GM18508 (cell line): ENCODE measurements around the gene ETS1.

ENCODE experiments used
- ATAC-seq: cut with Tn5 transposase; IDR thresholded peaks from one replicate; pipeline ENCODE4 v1.9.1; 2021; ENCODE audit warnings: moderate number of reproducible peaks; ENCODE audit not compliant: insufficient read depth, unreplicated experiment

ETS1 gene

GRCh38 chr11:128472128-128473089 lies 114.9 kb downstream of the ETS1 start:
- ATAC-seq = peak; percentile 49

- ATAC-seq = peak; percentile 34
Observed at GRCh38 chr11:128471138-128471661, 116.2 kb downstream of the ETS1 start.

- no peak for ATAC-seq
Observed at GRCh38 chr11:128470081-128470480, 117.3 kb downstream of the ETS1 start.

GRCh38 chr11:128469220-128469619 lies 118.1 kb downstream of the ETS1 start:
- ATAC-seq = peak; percentile 27

- no peak for ATAC-seq
Observed at GRCh38 chr11:128468111-128468510, 119.2 kb downstream of the ETS1 start.

GRCh38 chr11:128467610-128468041 lies 119.7 kb downstream of the ETS1 start:
- ATAC-seq = no peak

- no peak for ATAC-seq
Observed at GRCh38 chr11:128467041-128467440, 120.3 kb downstream of the ETS1 start.

GRCh38 chr11:128465946-128466705 lies 121.2 kb downstream of the ETS1 start:
- no peak for ATAC-seq

- no peak for ATAC-seq
Observed at GRCh38 chr11:128465531-128465930, 121.8 kb downstream of the ETS1 start.

- no peak for ATAC-seq
Observed at GRCh38 chr11:128464878-128465450, 122.4 kb downstream of the ETS1 start.

- ATAC-seq = no peak
Observed at GRCh38 chr11:128463979-128464378, 123.4 kb downstream of the ETS1 start.

GRCh38 chr11:128463371-128463829 lies 124.0 kb downstream of the ETS1 start:
- no peak for ATAC-seq

- ATAC-seq = no peak
Observed at GRCh38 chr11:128462922-128463321, 124.4 kb downstream of the ETS1 start.

GRCh38 chr11:128462189-128462588 lies 125.2 kb downstream of the ETS1 start:
- no peak for ATAC-seq

GRCh38 chr11:128458321-128458720 lies 129.0 kb downstream of the ETS1 start:
- no peak for ATAC-seq

GRCh38 chr11:128457874-128458273 lies 129.5 kb downstream of the ETS1 start:
- ATAC-seq = no peak

GRCh38 chr11:128456566-128457268 lies 130.6 kb downstream of the ETS1 start:
- no peak for ATAC-seq

- no peak for ATAC-seq
Observed at GRCh38 chr11:128455766-128456165, 131.6 kb downstream of the ETS1 start.

- no peak for ATAC-seq
Observed at GRCh38 chr11:128453444-128454336, 133.7 kb downstream of the ETS1 start.
